MCF 10A (cell line): Measurements from ENCODE around the gene KIF17. TPM values are rescaled to one million over a fixed set of nuclear protein-coding genes. Genes with fewer than 3 reads are reported as not detected.

ENCODE experiments used
- BruUV-seq: library from RNA; stranded (reverse); fragments of 400-500 nt; replicated peaks from 2 replicates; lab custom pipeline; 2021; lab: Mats Ljungman, UMichigan
- CTCF ChIA-PET: fragments of 300-600 bp; sonication (Branson Sonifier 250); formaldehyde crosslinking; extraction: SDS; loops from one replicate; lab custom pipeline; 2021; ENCODE audit warnings: antibody characterized with exemption, inconsistent platforms; lab: Yijun Ruan, JAX
- POLR2A ChIA-PET: fragments of 300-600, 350-650 bp; sonication (Branson Sonifier 250); formaldehyde crosslinking; extraction: SDS; loops from one replicate; lab custom pipeline; 2020; ENCODE audit warnings: antibody characterized with exemption, inconsistent platforms; lab: Yijun Ruan, JAX
- DNase-seq: peaks from one replicate; pipeline ENCODE4 v3.0.0-alpha.2; 2018; ENCODE audit not compliant: unreplicated experiment
- H3K27ac Mint-ChIP-seq: one replicate; pipeline ENCODE4 v1.8.0; 2022; ENCODE audit warnings: mild to moderate bottlenecking, low read depth, mixed read lengths; ENCODE audit not compliant: unreplicated experiment
- H3K27me3 Mint-ChIP-seq: one replicate; pipeline ENCODE4 v1.8.0; 2022; ENCODE audit warnings: mixed read lengths; ENCODE audit not compliant: insufficient read depth, unreplicated experiment
- H3K36me3 Mint-ChIP-seq: one replicate; pipeline ENCODE4 v1.8.0; 2022; ENCODE audit warnings: mild to moderate bottlenecking, moderate library complexity, mixed read lengths; ENCODE audit not compliant: insufficient read depth, unreplicated experiment
- H3K4me1 Mint-ChIP-seq: one replicate; pipeline ENCODE4 v1.8.0; 2022; ENCODE audit warnings: mixed read lengths; ENCODE audit not compliant: insufficient read depth, unreplicated experiment
- H3K4me3 Mint-ChIP-seq: one replicate; pipeline ENCODE4 v1.8.0; 2022; ENCODE audit warnings: mild to moderate bottlenecking, moderate library complexity, mixed read lengths; ENCODE audit not compliant: unreplicated experiment
- H3K9me3 Mint-ChIP-seq: one replicate; pipeline ENCODE4 v1.8.0; 2022; ENCODE audit warnings: mixed read lengths; ENCODE audit not compliant: unreplicated experiment
- CTCF ChIP-seq: fragments of 200-600 bp; IDR thresholded peaks from one replicate; pipeline ENCODE4 v1.8.0; 2022; ENCODE audit warnings: antibody characterized with exemption, mild to moderate bottlenecking; ENCODE audit not compliant: unreplicated experiment
- intact Hi-C: fragments of 100-400 bp; cut with micrococcal nuclease; formaldehyde crosslinking; loops from 2 replicates; pipeline ENCODE4 v1.14.1; 2022
- total RNA-seq: library from RNA; stranded (reverse); gene quantifications from 2 replicates; pipeline ENCODE4 v1.2.3, GENCODE V29; 2022

Gene KIF17
- total RNA-seq, 1 experiment from 2014 or later: 0.19 TPM

- Mint-ChIP-seq H3K4me1 (no peaks in the 10 kb centered on the region), H3K27me3 (peaks cover 10% of the 10 kb centered on the region), H3K27ac (no peak overlapping the region), H3K9me3 (no peaks in the 10 kb centered on the region), H3K36me3 (no peaks in the 10 kb centered on the region), H3K4me3 (no peak overlapping the region)
- CTCF ChIA-PET: interaction anchor here (1.5 to 1.6 kb wide), 2 partner anchors 19 to 480 kb away, joined by 5 read pairs; no protein-coding TSS in a partner anchor
- BruUV-seq: no TSS peak
- POLR2A ChIA-PET: interaction anchor here (0.7 kb wide), 1 partner anchor 18 kb away, joined by 3 read pairs; no protein-coding TSS in a partner anchor
- no peak for TF ChIP-seq CTCF
- no peak for DNase-seq
- intact Hi-C loops: no loop called here
Observed at GRCh38 chr1:20716232-20716631, 1.6 kb downstream of the KIF17 start.

DNA sequence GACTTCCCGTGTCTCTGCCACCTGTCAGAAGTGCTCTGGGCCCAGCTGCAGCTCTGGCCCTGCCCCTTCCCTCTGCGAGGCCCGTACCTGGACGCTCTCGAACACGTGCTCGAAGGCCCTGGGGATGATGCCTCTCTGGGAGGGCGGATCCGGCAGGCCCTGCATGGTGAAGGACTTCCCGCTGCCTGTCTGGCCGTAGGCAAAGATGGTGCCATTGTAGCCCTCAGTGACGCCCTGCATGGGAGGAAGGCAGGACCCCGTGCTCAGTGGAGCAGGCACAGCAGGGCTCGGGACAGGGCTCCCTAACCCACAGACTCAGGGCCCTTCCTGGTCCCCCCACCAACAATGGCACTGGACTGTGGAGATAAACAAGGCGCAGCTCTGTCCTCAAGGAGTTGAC, 2.4 kb downstream of the KIF17 start:
- H3K9me3 Mint-ChIP-seq: no peaks in the 10 kb centered on the region
- CTCF ChIA-PET: interaction anchor here (1.5 to 1.6 kb wide), 2 partner anchors 18 to 480 kb away, joined by 5 read pairs; no protein-coding TSS in a partner anchor
- no peak overlapping the region for H3K4me3 Mint-ChIP-seq

DNA sequence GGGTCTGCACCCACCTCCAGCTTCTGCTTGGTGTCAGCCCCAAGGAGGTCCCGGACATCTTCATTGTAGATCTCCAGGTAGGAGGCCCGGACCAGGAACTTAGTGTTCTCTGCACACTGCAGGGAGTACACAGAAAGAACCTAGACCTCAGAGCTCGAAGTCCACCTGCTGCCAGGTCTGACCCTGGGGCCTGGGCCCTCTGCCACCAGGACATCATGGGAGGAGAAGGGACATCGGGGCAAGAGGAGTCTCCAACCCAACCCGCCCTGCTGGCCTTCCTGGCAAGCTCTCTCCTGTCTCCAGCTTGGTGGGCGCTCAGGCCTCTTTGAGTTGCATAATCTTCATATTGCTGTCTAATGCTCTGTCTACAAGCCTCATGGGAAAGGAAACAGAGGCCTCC, 4.4 kb downstream of the KIF17 start:
- Mint-ChIP-seq H3K27ac (no peak overlapping the region), H3K4me1 (no peaks in the 10 kb centered on the region), H3K36me3 (no peaks in the 10 kb centered on the region), H3K27me3 (peaks cover 10% of the 10 kb centered on the region), H3K4me3 (no peak overlapping the region), H3K9me3 (no peaks in the 10 kb centered on the region)
- intact Hi-C loops: no loop called here
- POLR2A ChIA-PET: interaction anchor here (0.7 kb wide), 1 partner anchor 79 kb away, joined by 4 read pairs; no protein-coding TSS in a partner anchor
- no TSS peak for BruUV-seq
- TF ChIP-seq CTCF: no peak
- no peak for DNase-seq
- CTCF ChIA-PET: interaction anchor here (0.8 kb wide), 1 partner anchor 16 kb away, joined by 3 read pairs; no protein-coding TSS in a partner anchor

More for the DNA sequence above, 2.4 kb downstream of the KIF17 start:
- no peak for DNase-seq
- no peak overlapping the region for H3K27ac Mint-ChIP-seq
- intact Hi-C loops: no loop called here
- POLR2A ChIA-PET: no interaction called here
- no peaks in the 10 kb centered on the region for H3K36me3 Mint-ChIP-seq
- no peaks in the 10 kb centered on the region for H3K4me1 Mint-ChIP-seq
- no peak for TF ChIP-seq CTCF
- BruUV-seq: no TSS peak
- peaks cover 10% of the 10 kb centered on the region for H3K27me3 Mint-ChIP-seq

DNA sequence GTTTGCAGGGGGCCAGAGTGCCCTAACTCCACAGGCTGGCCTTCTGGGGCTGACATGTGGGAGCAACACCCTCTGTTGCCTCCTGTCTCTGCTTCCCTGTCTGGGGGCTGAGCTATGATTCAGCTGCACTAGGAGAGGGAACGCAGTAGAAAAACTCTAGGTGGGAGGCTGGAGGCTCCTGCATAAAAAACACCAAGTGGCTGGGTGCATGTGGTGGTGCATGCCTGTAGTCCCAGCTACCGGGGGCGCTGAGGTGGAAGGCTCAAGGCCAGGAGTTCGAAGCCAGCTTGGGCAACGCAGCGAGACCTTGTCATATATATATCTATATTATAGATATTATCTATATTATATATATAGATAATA, 5.6 kb downstream of the KIF17 start:
- H3K27me3 Mint-ChIP-seq: peaks cover 10% of the 10 kb centered on the region
- no peak overlapping the region for H3K27ac Mint-ChIP-seq
- no peak overlapping the region for H3K4me3 Mint-ChIP-seq
- no peaks in the 10 kb centered on the region for H3K36me3 Mint-ChIP-seq
- CTCF ChIA-PET: no interaction called here
- no peak for DNase-seq
- H3K4me1 Mint-ChIP-seq: no peaks in the 10 kb centered on the region
- no peak for TF ChIP-seq CTCF
- intact Hi-C loops: no loop called here
- H3K9me3 Mint-ChIP-seq: no peaks in the 10 kb centered on the region
- no TSS peak for BruUV-seq
- POLR2A ChIA-PET: interaction anchor here (0.7 to 1.7 kb wide), 2 partner anchors 20 to 33 kb away, joined by 3 to 7 read pairs; partner anchors contain the start of gene SH2D5
